Fibroblast of lung (primary cell): Measurements from ENCODE around the gene TARS3.

Source experiments
- EZH2 ChIP-seq: IDR thresholded peaks from 2 replicates; pipeline ENCODE4 v1.5.1; 2012; ENCODE audit warnings: low read length, control low read depth, mild to moderate bottlenecking; ENCODE audit errors: missing control alignments
- TF ChIP-seq, protein P1 (sequence below), 2 donors: IDR thresholded peaks in 1 of 2; conservative IDR thresholded peaks in 1 of 2; 1 replicate in 1 of 2; 2 replicates in 1 of 2; pipeline ENCODE4 v1.5.1; 2011 to 2012; ENCODE audit warnings: low read length in 2 of 2, control low read depth in 1 of 2, inconsistent platforms in 1 of 2, low read depth in 1 of 2, mild to moderate bottlenecking in 1 of 2

DNA sequence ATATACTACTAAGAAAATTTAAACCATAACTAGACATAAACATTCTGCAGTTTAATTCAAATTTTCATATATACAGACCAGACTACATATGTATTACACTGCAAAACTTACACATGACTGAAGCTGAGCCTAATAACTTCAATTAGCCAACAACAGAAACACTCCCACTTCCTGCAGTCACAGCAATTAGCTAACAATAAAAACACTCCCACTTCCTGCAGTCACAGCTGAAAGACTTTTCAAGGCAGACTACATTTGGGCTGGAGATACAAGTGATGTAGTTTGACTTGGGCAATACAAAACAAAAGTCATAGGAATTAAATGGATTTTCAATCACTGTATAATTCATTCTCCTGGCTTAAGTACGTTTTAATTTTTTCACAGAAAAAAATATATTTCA lies 82.4 kb downstream of the TARS3 start:
- TF ChIP-seq, protein P1, sequence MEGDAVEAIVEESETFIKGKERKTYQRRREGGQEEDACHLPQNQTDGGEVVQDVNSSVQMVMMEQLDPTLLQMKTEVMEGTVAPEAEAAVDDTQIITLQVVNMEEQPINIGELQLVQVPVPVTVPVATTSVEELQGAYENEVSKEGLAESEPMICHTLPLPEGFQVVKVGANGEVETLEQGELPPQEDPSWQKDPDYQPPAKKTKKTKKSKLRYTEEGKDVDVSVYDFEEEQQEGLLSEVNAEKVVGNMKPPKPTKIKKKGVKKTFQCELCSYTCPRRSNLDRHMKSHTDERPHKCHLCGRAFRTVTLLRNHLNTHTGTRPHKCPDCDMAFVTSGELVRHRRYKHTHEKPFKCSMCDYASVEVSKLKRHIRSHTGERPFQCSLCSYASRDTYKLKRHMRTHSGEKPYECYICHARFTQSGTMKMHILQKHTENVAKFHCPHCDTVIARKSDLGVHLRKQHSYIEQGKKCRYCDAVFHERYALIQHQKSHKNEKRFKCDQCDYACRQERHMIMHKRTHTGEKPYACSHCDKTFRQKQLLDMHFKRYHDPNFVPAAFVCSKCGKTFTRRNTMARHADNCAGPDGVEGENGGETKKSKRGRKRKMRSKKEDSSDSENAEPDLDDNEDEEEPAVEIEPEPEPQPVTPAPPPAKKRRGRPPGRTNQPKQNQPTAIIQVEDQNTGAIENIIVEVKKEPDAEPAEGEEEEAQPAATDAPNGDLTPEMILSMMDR (conservative IDR thresholded peaks at IDR 0.05 in 1 of 2, IDR thresholded peaks at IDR 0.05 in 1 of 2; ENCODE audit: low read depth in 1 of 2, low read length in 2 of 2) = no peak
- TF ChIP-seq EZH2 = no peak
